Measurements from ENCODE around the gene DSE.

DNA sequence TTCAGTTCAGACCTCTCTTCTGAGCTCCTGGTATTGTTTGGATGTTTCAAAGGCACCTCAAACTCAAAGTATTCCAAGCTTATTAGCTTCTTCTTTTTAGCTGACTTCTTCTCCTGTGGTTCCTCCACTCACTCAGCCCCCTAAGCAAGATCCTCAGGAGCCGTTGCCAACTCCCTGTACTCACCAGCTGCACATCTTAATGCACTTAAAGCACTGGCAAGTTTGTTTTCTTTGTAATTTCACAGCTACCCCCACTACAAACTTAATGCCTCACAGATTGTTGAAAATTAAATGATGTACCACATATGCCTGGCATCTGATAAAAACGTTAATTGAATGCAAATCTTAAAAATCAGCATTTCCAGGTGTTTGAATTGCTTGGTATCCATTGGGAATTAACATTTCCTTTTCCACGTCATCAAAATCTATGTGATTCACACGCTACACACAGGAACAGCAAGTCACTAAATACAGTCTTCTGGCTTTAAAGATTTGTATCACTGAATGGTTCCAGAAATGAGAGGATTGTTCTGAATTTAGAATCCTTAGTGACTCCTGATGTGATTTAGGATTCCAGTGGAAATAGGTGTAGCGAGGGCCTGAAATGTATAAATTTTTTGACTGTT is 114.9 kb downstream of the DSE start:
- no peak for TF ChIP-seq POLR2A (IDR thresholded peaks at IDR 0.05)
- no peak for TF ChIP-seq POLR2AphosphoS5 (IDR thresholded peaks at IDR 0.05)
